K562 (cell line): ENCODE data around the gene NR3C1. TPM values are rescaled to one million over a fixed set of nuclear protein-coding genes. Genes with fewer than 3 reads are reported as not detected.

Experiments used
- E2F4 ChIP-seq: sonication (generic); formaldehyde crosslinking; IDR thresholded peaks from 2 replicates; pipeline ENCODE4 v1.8.0; 2022; ENCODE audit warnings: mild to moderate bottlenecking, low read depth, missing genetic modification reagents
- ELF2 ChIP-seq: fragments of 250-450 bp; sonication (Bioruptor Pico); IDR thresholded peaks from 2 replicates; pipeline ENCODE4 v1.5.0; 2021; ENCODE audit warnings: mild to moderate bottlenecking
- IFI16 ChIP-seq: fragments of 250-450 bp; sonication (Bioruptor Pico); IDR thresholded peaks from 2 replicates; pipeline ENCODE4 v2.1.2; 2022; ENCODE audit warnings: mild to moderate bottlenecking, inconsistent platforms
- KDM2B ChIP-seq: fragments of 250-450 bp; sonication (Bioruptor Pico); IDR thresholded peaks from 2 replicates; pipeline ENCODE4 v1.8.0; 2021; ENCODE audit warnings: mild to moderate bottlenecking, moderate library complexity
- LARP7 ChIP-seq: fragments of 450-650 bp; IDR thresholded peaks from 2 replicates; pipeline ENCODE4 v1.6.1; 2016
- MECOM ChIP-seq: fragments of 250-450 bp; sonication (Bioruptor Pico); IDR thresholded peaks from 2 replicates; pipeline ENCODE4 v1.8.0; 2022; ENCODE audit warnings: inconsistent platforms
- NONO ChIP-seq, 2 experiments: fragments of 200-400 bp in 1 of 2; fragments of 450-650 bp in 1 of 2; formaldehyde crosslinking in 1 of 2; IDR thresholded peaks; 2 replicates each; pipeline ENCODE4 v1.6.1; 2017; ENCODE audit warnings: low read depth in 2 of 2, mild to moderate bottlenecking in 2 of 2, moderate library complexity in 2 of 2, low read length in 1 of 2
- RBM17 ChIP-seq: fragments of 200-400 bp; formaldehyde crosslinking; IDR thresholded peaks from 2 replicates; pipeline ENCODE4 v1.6.1; 2017; ENCODE audit warnings: low read depth, mild to moderate bottlenecking, low read length, borderline replicate concordance
- TCF3 ChIP-seq: sonication (generic); formaldehyde crosslinking; IDR thresholded peaks from 2 replicates; pipeline ENCODE4 v1.4.0; 2020; ENCODE audit warnings: mild to moderate bottlenecking, missing genetic modification reagents
- ZNF407 ChIP-seq: fragments of 450-650 bp; IDR thresholded peaks from 2 replicates; pipeline ENCODE4 v1.6.1; 2016; ENCODE audit warnings: low read depth
- ZNF431 ChIP-seq: sonication (generic); formaldehyde crosslinking; IDR thresholded peaks from 2 replicates; pipeline ENCODE4 v1.8.0; 2022; ENCODE audit warnings: mild to moderate bottlenecking, missing genetic modification reagents
- polyA plus RNA-seq, 8 experiments: library from polyadenylated mRNA; depleted of rRNA in 4 of 8; stranded (reverse) in 5 of 8; unstranded in 3 of 8; fragments of >200 nt; fragmentation: Nextera tagmentation in 2 of 8; fragmentation: Illumina TruSeq in 1 of 8; extraction: Ambion mirVana in 2 of 8; extraction: Trizol in 1 of 8; gene quantifications; 2 replicates each; pipeline versions ENCODE4 v1.2.1 to v1.2.3, GENCODE V29; 2011 to 2014; ENCODE audit warnings: inconsistent platforms in 1 of 8, missing spikeins in 1 of 8
- total RNA-seq, 7 experiments: library from RNA; depleted of rRNA in 6 of 7; stranded (reverse); fragments of >200 nt in 6 of 7; fragmentation: Illumina TruSeq in 2 of 7; extraction: Trizol in 2 of 7; gene quantifications; 2 replicates each; pipeline versions ENCODE4 v1.2.1 to v1.2.3, GENCODE V29; 2011 to 2021; ENCODE audit warnings: low replicate concordance in 1 of 7
- TF ChIP-seq, protein P1 (sequence below): fragments of 250-450 bp; sonication (Bioruptor Pico); IDR thresholded peaks from 2 replicates; pipeline ENCODE4 v1.5.0; 2021; ENCODE audit warnings: mild to moderate bottlenecking, borderline replicate concordance
- TF ChIP-seq, protein P2 (sequence below): fragments of 450-650 bp; IDR thresholded peaks from one replicate; pipeline ENCODE4 v1.6.1; 2018; ENCODE audit warnings: mild to moderate bottlenecking, moderate library complexity; ENCODE audit not compliant: partially characterized antibody

NR3C1 gene
- total and polyA plus RNA-seq, 9 of the 15 experiments (the other 6 are each of a cell fraction or from before 2014, with no cell fraction given): 8.2 to 36.0 (median 15.0) TPM

DNA sequence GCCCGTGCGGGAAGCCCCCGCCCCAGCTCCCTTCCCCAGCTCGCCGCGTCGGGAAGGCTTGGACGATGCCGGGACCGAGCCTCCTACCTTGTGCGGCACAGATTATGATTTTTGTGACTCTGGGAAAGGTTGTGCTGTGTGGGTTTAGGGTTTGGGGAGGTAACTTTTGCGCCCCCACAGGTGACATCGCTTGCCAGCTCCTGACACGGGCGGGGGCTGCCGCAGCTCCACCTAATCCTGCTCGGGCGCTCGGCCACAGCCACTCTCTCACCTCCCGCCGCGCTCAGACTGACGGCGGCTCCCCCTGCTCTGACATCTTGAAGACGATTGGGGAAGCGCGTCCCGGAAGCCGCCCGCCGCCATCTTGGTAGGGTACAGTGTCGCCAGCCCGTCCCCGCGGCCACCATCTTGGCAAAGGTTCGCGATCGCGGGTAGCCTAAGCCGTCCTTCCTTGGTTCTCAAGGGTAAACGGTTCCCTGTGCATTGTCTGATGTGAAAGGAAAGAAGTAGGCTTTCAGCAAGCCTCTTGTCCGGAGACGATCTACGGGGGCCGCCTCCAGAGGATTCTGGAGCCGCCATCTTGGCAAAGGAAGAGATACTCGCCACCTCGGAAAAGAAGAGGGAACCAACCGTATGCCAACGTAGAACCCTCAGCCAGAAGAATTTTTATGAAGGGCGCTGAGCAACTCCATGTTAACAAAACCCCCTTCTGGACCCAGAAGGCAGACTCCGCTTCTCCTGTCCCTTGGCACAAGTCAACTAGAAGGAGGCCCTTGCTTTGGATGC, 1.8 kb upstream of the NR3C1 start (continued):
- TF ChIP-seq MECOM (CRISPR knock-in tag): peak; percentile 87
- TF ChIP-seq RBM17: no peak
- 0 out of 2 replicates have a peak, but pooled peaks have one; percentile 39 for TF ChIP-seq ZNF407
- TF ChIP-seq IFI16 (CRISPR knock-in tag): no peak
- TF ChIP-seq ZNF431 (CRISPR knock-in tag): peak; percentile 70
- no peak for TF ChIP-seq E2F4 (CRISPR knock-in tag)
- TF ChIP-seq LARP7: no peak
- no peak for TF ChIP-seq TCF3
- TF ChIP-seq, protein P1, sequence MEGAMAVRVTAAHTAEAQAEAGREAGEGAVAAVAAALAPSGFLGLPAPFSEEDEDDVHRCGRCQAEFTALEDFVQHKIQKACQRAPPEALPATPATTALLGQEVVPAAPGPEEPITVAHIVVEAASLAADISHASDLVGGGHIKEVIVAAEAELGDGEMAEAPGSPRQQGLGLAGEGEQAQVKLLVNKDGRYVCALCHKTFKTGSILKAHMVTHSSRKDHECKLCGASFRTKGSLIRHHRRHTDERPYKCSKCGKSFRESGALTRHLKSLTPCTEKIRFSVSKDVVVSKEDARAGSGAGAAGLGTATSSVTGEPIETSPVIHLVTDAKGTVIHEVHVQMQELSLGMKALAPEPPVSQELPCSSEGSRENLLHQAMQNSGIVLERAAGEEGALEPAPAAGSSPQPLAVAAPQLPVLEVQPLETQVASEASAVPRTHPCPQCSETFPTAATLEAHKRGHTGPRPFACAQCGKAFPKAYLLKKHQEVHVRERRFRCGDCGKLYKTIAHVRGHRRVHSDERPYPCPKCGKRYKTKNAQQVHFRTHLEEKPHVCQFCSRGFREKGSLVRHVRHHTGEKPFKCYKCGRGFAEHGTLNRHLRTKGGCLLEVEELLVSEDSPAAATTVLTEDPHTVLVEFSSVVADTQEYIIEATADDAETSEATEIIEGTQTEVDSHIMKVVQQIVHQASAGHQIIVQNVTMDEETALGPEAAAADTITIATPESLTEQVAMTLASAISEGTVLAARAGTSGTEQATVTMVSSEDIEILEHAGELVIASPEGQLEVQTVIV: no peak
- TF ChIP-seq, protein P2, sequence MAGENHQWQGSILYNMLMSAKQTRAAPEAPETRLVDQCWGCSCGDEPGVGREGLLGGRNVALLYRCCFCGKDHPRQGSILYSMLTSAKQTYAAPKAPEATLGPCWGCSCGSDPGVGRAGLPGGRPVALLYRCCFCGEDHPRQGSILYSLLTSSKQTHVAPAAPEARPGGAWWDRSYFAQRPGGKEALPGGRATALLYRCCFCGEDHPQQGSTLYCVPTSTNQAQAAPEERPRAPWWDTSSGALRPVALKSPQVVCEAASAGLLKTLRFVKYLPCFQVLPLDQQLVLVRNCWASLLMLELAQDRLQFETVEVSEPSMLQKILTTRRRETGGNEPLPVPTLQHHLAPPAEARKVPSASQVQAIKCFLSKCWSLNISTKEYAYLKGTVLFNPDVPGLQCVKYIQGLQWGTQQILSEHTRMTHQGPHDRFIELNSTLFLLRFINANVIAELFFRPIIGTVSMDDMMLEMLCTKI: no peak
- TF ChIP-seq ELF2: no peak; the same call in 1 of the 2 replicates
- TF ChIP-seq NONO (IDR thresholded peaks at IDR 0.05; ENCODE audit: low read depth in 2 of 2, low read length in 1 of 2): peak in 1 of 2 experiments; percentile 49; a peak in 1 of 4 replicates
- no peak for TF ChIP-seq KDM2B (CRISPR knock-in tag)
